GM08714 (cell line): ENCODE data around the gene MT1H.

ENCODE experiments used
- H3K4me3 ChIP-seq: fragments of 200-500 bp; sonication (Bioruptor generic); 2 replicates; pipeline ENCODE4 v1.5.1; 2014; ENCODE audit warnings: mild to moderate bottlenecking, low read length, inconsistent platforms
- ZNF274 ChIP-seq: IDR thresholded peaks from 2 replicates; pipeline ENCODE4 v1.6.1; 2012; ENCODE audit warnings: mild to moderate bottlenecking, low read depth, low read length

The MT1H gene

GRCh38 chr16:56632156-56632847 is 37.3 kb upstream of the MT1H start, which contains the start of gene MT1M:
Gene MT1M (plus strand): TSS chr16:56632659. CDS start chr16:56632732, 73 bp downstream.
- TF ChIP-seq ZNF274, result no peak
- H3K4me3 ChIP-seq, result no peak within 1 kb of the TSS

GRCh38 chr16:56632848-56633365 is 36.7 kb upstream of the MT1H start:
- no peak for TF ChIP-seq ZNF274
- H3K4me3 ChIP-seq, result no peak overlapping the region

- H3K4me3 ChIP-seq, result no peak overlapping the region
- no peak for TF ChIP-seq ZNF274
Observed at GRCh38 chr16:56633535-56633934, 36.1 kb upstream of the MT1H start.

- no peak overlapping the region for H3K4me3 ChIP-seq
Observed at GRCh38 chr16:56634715-56635440, 34.7 kb upstream of the MT1H start.

GRCh38 chr16:56635441-56635967 is 34.1 kb upstream of the MT1H start:
- H3K4me3 ChIP-seq, result no peak overlapping the region
- TF ChIP-seq ZNF274, result no peak

More at GRCh38 chr16:56634715-56635440, 34.7 kb upstream of the MT1H start:
- TF ChIP-seq ZNF274, result no peak

- TF ChIP-seq ZNF274, result no peak
- H3K4me3 ChIP-seq, result no peak overlapping the region
Observed at GRCh38 chr16:56636616-56637413, 32.8 kb upstream of the MT1H start.

- no peak within 1 kb of the TSS for H3K4me3 ChIP-seq
Observed at GRCh38 chr16:56637814-56638750, 31.5 kb upstream of the MT1H start, which contains the start of gene MT1A. Gene MT1A (plus strand): TSS chr16:56638666. CDS start chr16:56638739, 73 bp downstream.

GRCh38 chr16:56639045-56639444 is 30.6 kb upstream of the MT1H start:
- H3K4me3 ChIP-seq, result no peak overlapping the region

More at GRCh38 chr16:56637814-56638750, 31.5 kb upstream of the MT1H start, which contains the start of gene MT1A:
- TF ChIP-seq ZNF274, result no peak

GRCh38 chr16:56640076-56640475 is 29.5 kb upstream of the MT1H start:
- no peak for TF ChIP-seq ZNF274

More at GRCh38 chr16:56639045-56639444, 30.6 kb upstream of the MT1H start:
- TF ChIP-seq ZNF274, result no peak

GRCh38 chr16:56641166-56641565 is 28.4 kb upstream of the MT1H start:
- TF ChIP-seq ZNF274, result no peak
- no peak overlapping the region for H3K4me3 ChIP-seq

More at GRCh38 chr16:56640076-56640475, 29.5 kb upstream of the MT1H start:
- no peak overlapping the region for H3K4me3 ChIP-seq

GRCh38 chr16:56643080-56643778 is 26.4 kb upstream of the MT1H start:
- TF ChIP-seq ZNF274, result no peak
- no peak overlapping the region for H3K4me3 ChIP-seq

GRCh38 chr16:56643833-56644232 is 25.8 kb upstream of the MT1H start:
- no peak for TF ChIP-seq ZNF274
- no peak overlapping the region for H3K4me3 ChIP-seq

- no peak for TF ChIP-seq ZNF274
- no peak overlapping the region for H3K4me3 ChIP-seq
Observed at GRCh38 chr16:56645311-56645710, 24.3 kb upstream of the MT1H start.
